T-helper 22 cell (primary cell): Measurements from ENCODE around the gene KCTD16.

Experiments
- DNase-seq: peaks from one replicate; pipeline ENCODE4 v3.0.0-alpha.2; 2020; ENCODE audit warnings: low read depth

The KCTD16 gene

GRCh38 chr5:144166696-144167095 lies 4.0 kb upstream of the KCTD16 start:
- DNase-seq, result no peak

GRCh38 chr5:144167998-144168397 lies 2.7 kb upstream of the KCTD16 start:
- no peak for DNase-seq

DNA sequence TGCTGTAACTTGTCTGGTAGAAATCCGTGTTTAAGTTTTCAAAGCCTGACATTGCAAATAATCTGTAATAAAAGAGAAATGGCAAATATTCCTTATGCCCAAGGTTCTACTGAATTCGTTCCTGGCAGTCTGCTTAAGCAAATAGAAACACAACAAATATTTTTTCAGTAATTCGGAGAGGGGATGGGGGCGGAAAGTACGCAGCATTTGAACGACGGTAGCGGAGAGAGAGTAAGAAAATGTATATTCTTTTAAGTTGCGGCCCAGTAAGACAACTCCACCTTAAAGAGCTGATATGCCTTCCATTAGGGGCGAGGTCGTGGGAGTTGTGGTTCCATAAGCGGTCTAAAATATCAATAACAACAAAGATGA lies 783 bp upstream of the KCTD16 start:
- no peak for DNase-seq

- no peak for DNase-seq
These were observed 3.1 kb downstream of the KCTD16 start for GRCh38 chr5:144173766-144174165.

- DNase-seq, result no peak
These were observed 6.9 kb downstream of the KCTD16 start for GRCh38 chr5:144177548-144177947.

GRCh38 chr5:144179226-144179625 lies 8.6 kb downstream of the KCTD16 start:
- no peak for DNase-seq

- no peak for DNase-seq
These were observed 12.7 kb downstream of the KCTD16 start for GRCh38 chr5:144183254-144183889.

DNA sequence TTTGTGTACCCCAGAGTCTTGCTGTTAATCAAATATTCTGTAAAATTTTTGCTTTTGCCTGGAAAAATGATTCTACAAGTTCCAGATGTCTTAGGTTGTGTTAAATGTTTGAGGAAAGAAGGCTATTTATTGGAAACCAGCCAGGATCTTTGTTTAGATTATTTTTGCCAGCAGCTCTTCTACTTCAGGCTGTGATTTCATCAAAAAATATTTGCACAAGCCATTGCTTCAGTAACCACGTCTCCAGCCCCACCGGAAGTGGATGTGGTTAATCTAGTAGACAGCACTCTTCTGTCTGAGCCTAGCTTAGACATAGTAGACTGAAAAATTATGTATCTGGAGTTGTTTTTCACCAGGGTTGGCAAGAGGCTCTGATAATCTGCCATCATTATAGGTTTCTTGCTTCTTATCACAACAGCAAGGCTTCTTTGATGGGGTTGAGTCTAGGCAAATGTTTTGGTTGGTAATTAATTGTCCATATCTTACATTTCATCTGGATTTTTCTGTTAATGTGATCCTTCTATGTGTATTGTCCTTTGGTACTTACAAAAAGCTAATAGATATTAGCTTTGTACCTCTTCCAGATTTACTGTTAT lies 17.1 kb downstream of the KCTD16 start:
- peak; percentile 78 for DNase-seq

DNA sequence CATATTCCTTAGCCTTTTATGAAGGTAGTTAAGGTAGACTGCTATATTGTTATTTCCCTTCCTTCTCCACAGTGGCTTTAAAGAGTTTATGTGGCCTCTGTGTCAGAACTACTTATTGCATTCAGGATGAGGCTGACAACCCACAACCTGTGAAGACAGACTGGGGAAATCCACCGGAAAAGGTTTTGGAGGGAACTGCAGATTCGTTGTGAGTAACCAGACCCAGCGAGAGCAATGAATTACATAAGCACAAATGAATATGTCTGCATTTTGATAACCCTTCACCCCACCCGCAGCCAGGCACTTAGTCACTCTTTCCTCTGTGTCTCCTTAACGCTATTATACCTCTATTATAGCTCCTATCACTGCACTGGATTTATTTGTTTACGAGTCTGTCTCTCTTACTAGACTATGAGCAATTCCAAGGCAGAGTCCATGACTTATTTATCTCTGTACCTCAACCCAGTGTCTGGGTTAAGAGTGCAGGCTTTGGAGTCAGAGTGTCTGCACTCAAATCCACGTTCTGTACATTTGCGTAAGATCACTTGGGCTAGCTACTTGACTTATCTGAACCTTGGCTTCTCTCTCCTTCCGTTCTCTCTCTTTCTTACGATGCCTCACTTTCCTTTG lies 19.2 kb downstream of the KCTD16 start:
- peak; percentile 87 for DNase-seq

GRCh38 chr5:144191531-144191930 lies 20.9 kb downstream of the KCTD16 start:
- DNase-seq, result no peak

DNA sequence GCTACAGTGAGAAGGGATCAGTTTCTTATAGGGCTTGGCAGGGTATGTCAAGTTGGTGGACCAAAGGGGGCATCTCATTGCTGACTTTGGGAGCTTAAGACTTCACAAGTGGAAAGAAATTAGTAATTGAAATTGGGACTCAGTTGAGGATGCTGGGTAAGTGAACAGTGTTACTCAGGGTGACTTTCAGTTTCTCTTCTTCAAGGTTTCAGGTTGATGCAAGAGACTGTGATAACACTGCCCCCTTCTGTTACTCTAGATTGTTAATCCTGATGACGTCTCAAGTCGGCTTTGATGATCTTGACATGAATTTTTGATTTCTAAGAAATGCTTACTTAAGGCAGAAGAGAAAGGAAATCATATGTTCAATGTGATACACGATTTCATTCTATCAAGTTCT lies 21.3 kb downstream of the KCTD16 start:
- peak; percentile 7 for DNase-seq

GRCh38 chr5:144192661-144193060 lies 22.0 kb downstream of the KCTD16 start:
- no peak for DNase-seq

DNA sequence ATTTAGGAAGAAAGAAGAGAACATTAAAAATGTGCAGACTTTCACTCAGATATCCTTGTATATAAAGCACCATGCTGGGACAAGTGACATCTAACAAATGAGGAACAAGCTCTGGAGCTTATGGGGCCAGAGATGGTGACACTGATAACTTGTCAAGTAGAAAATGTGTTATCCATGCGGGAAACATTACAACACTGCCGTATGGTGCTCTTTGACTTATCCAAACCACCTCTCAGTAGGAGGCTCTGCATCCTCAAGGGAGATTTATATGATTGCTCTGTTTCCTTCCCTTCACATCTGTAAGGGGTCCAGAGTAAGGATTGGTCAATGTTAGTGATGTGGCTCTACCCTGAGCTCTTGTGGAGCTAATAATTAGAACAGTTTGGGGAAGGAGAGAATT lies 23.5 kb downstream of the KCTD16 start:
- DNase-seq, result no peak

DNA sequence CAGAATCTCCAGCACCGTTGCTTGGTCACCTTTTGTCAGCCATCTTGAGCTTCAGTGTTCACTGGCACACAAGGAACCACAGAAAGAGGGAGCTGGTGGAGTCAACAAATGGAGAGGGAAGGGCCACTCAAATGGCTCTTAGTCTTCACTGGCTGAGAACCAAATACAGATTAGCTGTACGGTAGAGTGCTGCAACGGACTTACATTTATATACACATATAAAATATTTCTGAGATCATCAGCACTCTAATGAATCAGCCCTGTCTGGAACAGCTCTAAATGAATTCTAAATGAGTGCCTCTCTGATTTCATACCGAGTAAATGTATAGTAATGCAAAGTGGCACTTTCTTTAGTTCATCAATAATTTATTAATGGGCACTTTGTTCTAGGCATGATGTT lies 24.8 kb downstream of the KCTD16 start:
- DNase-seq, result no peak

GRCh38 chr5:144196612-144197011 lies 25.9 kb downstream of the KCTD16 start:
- no peak for DNase-seq

GRCh38 chr5:144198386-144198785 lies 27.7 kb downstream of the KCTD16 start:
- no peak for DNase-seq

DNA sequence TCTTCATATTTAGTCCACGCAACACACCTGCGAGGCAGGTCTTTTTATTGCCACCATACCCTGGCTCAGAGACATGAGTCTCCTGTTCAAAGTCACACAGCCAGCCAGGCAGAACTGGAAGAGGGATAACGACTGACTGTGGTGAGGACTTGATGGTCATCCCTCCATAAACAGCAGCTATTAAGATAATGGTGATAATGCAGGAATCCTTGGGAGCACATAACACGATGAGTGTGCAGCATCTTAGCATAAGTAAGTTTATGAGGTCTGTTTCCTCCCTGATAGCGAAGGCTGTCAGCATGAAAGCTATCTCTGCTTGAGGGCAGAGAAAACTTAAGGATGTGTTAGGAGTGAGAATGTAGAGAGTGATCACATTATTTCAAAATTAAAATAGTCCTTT lies 30.9 kb downstream of the KCTD16 start:
- no peak for DNase-seq

DNA sequence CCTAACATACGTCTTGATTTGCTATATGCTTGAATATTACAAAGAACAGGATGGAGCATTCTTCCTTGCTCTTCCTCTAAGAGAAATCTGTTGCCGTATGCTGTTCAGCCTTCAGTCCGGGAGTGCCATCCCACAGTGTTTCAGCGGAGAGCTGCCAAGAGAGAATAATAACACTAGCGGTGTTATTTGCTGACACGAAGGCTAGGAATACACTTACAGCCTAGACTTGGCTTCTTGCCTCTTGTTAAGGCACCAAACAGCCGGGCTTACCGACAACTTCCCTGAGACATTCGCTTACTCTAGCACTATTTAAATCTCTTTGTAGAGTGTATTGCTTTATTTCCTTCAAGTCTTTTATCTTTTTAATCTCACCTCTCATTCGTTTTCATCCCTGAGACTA lies 31.4 kb downstream of the KCTD16 start:
- no peak for DNase-seq

- no peak for DNase-seq
These were observed 32.1 kb downstream of the KCTD16 start for GRCh38 chr5:144202726-144203125.

DNA sequence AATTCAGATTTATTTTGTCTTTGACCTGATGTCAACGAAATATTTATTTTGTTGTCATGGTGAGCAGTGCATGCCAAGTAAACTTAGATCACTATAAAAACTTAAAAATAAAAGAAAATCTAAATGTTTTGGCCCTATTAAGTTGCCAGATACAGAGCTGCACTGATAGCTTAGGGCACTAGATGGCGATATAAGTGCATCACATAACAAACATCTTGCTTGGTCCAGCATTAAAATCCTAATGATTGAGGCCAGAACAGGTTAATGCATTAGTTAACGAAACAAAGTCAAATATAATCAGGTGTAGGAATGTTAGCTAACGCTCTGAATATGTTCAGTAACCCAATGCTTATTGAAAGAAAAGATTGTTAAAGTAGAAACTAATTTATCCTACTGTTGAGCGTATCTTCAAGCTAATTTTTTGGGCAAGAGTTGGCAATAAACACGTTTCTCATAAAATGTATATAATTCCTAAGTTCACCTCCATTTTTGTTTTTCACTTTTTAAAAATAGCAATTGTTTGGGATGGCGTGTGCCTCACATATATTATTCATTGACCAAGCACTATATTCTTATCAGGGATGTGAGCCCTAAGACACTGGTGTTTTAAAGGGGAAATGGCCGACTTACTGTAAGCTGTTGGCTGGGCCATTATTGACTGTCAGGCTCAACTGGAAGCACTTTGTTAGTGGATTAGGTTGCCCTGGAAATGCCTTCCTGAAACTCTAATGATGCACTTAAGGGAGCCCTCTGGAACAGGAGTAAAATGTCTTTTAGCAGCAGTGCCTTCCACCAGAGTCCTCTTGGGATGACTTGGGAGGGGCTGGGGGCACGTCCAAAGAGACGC lies 33.3 kb downstream of the KCTD16 start:
- no peak for DNase-seq

DNA sequence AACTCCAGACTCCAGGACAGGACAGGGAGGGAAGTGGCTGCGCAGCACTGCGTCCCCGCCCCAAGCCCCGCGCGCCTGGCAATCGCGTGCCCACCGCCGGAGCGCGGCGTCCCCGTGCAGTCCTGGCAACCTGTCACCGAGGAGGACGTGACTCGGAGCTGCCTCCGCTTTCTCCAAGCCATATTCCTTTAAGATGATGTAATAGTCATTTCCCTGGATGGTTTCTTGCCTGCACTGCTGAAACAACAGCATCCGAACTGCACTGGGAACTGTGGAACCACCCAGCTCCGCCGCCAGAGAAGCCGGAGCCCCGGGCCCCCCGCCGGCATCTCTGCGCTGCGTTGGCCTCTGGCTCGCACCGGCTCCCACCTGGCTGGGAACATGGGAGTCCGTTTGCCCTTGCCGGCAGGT lies 34.5 kb downstream of the KCTD16 start:
- no peak for DNase-seq

DNA sequence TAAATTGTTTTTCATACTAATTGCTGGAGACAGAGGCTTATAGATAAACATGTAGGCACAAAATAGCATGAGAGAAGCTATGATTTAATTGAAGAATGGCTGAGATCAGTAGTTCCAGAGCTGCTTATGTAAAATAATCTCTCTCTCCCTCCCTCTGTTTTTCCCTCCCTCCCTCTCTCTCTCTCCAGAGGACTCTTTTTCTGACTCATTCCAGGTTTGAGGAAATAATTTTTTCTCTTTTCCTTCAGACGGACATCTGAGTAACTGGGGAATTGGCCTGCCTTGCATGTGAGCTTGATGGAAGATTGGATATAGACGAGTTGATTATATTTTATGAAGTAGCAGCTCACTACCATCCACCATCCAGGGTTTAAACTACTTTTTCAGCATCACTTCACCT lies 35.5 kb downstream of the KCTD16 start:
- DNase-seq, result no peak

GRCh38 chr5:144207875-144208444 lies 37.3 kb downstream of the KCTD16 start:
- no peak for DNase-seq
